GM19455 (cell line): ENCODE results near the gene PIGH.
"Not testable (repeated sequence)": the region's sequence is repeated elsewhere in the genome, so short reads cannot be mapped to it uniquely, and the experiment has no call there.

Experiments used
- ATAC-seq: cut with Tn5 transposase; IDR thresholded peaks from one replicate; pipeline ENCODE4 v1.9.1; 2021; ENCODE audit not compliant: unreplicated experiment

PIGH gene

DNA sequence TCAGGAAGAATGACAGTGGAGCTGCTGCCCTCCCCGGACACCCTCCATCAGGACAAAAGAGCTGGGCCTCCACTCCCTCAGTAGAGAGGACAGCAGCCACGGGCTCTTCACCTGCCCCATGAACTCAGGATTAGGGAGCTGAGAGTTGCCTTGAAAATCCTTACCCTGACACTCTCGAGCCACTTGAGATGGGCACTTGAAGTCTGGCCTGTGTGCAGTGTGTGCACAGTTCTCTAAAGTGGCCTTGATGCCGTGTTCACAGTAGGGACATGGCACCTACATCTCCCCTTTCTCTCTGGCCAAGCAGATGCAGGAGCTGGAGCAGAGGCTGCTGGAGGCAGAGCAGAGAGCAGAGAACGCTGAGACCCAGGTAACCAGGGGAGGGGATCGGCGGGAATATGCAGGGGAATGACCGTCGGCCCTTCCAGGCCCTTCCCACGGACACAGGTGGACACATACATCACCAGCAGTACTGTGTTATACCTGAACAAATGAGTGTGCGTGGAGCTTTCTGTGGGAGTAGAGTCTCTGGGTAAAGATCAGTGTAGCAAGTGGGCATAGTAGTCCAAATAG is 44.5 kb downstream of the PIGH start:
- no peak for ATAC-seq

DNA sequence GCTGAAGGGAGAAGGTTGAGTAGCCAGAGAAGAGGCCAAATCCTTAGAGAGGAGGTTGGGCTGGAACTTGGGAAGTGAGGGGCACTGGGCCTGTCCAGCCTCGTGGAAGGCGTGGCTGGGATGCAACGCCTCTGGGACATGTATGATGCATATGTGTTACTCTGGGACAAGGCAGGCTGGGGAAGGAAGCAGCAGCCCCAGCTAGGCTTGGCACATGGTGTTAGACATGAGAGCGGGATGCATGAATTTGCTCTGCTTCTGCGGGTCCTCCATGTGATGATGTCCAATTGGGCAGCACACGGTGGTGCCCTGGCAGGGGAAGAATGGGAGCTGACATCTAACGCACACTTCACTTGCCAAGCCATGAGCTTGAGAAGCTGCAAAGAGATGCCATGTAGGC is 45.7 kb downstream of the PIGH start:
- ATAC-seq, result no peak

DNA sequence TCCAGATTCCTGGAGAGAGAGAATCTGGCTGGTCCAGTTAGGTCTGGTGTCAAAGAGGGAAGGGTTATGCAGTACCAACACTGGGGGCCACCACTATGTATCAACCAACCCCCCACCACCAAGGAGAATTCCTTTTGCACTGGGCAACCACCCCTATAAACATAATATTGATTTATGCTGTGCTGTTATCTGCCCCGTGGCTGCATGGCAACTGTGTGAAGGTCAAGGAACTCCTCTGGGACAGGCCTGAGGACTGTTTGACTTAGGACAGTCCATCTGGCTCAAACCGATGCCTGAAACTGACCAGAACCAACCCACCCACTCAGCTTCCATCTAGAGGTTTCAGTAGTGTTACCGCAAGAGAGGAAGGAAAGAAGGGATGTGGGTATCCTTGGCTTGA is 46.5 kb downstream of the PIGH start:
- ATAC-seq, result no peak

DNA sequence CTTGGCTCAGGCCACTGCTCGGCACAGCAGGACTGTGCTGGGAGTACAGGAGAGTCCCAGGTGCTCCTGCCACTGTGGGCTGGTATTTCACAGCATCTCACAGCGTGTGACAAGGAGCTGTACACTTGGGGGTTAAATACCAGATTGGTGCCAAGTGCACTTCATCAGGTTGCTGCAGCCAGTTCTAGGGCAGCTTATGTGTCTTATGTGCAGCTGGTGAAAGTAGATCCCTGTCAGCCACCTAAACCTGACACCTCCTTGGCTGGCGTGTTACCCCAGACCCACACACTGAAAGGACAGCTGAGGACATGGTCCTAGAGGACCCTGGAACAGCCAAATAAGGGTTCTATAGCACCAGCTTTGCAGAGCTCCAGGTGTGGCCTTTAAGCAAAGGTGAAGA is 48.1 kb downstream of the PIGH start:
- ATAC-seq, result no peak

DNA sequence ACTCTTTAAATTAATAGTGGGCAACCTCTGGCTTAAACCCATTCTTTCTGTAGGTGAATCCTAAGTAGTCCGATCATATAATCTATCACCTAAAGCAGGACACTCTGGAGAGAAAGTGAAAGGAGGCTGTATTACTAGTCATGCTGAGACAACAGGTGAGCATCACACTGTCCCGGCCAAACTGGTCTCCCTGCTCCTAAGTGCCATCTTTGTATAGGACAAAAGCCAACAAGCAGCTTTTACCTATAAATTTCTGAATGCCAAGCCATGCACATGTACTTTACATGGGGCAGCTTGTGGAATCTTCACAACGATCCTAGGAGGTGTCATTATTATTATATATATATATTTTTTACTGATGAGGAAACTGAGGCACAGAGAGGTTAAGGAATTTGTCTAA is 48.9 kb downstream of the PIGH start:
- no peak for ATAC-seq

DNA sequence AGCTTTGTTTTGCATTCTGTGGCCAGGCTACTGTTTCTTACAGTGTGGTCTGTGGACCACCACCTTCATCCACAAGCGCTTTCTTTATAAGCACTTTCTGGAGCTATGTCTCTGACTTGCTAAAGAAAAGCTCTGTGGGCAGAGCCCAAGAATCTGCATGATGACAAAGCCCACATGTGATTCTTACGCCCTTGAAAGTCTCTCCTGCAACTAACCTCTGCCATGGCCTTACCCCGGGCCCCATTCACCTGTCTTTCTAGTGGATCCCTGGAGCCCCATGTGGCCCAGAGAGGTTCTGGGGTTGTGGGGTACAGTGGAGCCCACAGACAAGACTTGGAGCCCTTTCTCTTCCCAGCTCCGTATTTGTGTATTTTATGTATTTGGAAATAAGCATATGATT is 50.3 kb downstream of the PIGH start:
- no peak for ATAC-seq

DNA sequence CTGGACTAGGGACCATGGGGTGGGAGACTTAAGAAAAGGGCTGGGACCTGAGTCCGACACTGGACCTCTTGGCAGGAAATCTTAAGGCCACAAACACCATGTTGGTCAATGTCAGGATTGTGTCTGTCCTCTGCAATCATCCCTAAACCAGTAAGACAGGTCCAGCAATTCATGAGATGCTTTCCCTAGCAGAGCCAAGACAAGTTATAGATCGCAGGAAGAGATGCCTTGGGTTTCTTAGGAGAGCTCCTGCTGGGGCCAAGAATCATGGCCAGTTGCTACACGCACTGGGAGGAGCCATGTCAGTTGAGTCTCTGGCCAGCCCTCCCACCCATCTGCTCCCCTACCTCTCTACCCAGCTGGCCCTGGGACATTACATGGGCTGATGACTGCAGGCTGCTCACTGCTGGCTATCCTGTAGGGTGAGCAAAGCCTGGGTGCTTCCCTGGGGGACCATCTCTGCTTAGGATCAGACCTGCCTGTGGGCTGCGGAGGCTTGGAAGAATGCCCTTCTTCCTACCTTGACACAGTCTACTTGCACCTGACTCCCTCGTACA is 52.8 kb downstream of the PIGH start:
- no peak for ATAC-seq

DNA sequence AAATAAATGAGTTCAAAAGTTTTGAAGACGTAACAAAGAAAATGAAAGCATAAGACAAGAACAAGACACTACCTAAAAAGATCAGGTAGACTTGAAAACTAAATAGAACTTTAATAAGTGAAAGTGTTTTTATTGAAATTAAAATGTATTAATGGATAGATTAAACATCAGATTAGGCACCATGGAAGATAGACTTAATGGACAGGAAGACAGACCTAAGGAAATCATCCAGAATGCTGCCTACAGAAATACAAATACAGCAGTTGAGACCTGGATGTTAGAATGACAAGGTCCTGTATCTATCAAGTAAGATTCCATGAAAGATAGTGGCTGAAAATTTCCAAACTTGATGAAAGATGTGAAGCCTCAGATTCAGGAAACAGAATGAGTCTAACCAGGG is 55.5 kb downstream of the PIGH start:
- no peak for ATAC-seq

DNA sequence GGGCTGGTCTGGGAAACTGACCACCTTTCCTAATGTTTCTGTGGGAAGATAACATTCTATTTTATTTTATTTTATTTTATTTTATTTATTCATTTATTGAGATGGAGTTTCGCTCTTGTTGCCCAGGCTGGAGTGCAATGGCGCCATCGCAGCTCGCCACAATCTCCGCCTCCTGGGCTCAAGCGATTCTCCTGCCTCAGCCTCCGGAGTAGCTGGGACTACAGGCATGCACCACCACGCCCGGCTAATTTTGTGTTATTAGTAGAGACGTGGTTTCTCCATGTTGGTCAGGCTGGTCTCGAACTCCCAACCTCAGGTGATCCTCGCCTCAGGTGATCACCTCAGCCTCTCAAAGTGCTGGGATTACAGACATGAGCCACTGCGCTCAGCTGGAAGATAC is 57.4 kb downstream of the PIGH start:
- not testable (repeated sequence) for ATAC-seq

DNA sequence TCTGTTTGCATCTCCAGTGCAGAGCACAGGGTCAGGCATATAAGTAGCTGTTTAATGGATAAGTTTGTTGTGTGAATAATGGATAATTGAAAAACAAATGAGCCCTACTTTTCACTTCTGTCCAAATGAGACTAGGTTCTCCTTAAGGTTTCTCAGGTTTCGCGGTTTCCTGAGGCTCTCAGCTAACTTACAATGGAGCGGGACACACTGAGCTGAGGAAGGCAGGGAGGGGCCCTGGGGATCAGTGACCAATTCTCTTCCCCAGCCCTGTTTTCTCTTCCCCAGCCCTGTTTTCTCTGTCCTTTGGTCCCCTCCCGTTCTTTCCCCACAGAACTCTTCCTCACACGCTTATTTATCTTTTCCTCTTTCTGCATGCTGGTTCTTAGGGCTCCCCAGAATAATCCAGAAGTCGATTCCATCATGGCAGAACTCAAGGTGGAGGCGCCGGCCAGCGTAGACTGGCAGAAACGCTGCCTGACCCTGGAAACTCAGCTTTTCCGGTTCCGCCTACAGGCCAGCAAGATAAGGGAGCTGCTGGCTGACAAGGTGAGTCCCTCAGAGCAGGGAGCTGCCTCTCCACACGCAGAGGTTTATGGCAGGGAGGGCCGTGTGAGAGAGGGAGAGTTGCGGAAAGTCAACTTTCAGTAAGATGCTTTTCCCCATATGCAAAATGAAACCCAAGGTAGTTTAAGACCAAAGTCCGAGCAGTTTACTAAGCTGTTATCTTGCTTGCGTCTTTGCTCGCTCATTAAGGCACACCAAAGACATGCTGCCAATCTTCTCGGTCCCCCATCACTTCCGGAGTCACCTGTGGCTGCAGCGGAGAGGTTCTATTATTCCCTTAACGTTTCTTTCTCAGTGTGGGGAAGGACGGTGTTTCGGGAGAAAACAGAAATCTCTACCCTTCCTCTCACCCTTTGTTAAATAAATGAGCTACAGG is 58.4 kb downstream of the PIGH start:
- ATAC-seq, result no peak
